ENCODE measurements around the gene GRIK2.
"Not testable (repeated sequence)": the region's sequence is repeated elsewhere in the genome, so short reads cannot be mapped to it uniquely, and the experiment has no call there.

Gene GRIK2

DNA sequence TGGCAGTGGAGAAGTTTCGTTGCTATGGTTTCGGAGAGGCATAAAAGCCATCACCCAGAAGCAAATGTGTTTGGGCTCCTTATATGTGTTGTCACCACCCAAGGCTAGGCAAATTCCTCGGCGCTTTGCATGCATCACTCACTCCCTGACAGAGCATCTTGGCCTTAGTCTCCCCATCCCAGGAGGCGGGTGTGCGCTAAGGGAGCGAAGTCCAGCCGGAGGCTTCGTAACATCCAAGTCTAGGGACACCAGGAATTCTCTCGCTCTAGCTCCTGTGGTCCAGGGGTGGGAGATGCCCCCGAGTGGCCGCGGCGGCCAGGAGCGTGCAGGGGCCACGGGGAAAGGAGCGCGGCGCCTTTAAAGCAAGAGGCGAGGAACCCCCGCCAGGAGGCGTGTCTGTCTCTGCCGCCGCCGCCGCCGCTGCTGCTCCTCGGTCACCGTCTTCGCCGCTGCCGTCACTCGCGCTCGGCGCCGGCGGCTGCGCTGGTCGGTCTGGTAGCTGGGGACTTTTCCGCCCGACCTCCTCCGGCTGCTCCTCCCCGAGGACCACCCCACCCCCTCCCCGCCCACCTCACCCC is at the start of gene GRIK2:
Gene GRIK2 (plus strand): TSS at position 458 of the 578 bp plus-strand sequence.
- DNase-seq = peak; percentile 34 to 66

DNA sequence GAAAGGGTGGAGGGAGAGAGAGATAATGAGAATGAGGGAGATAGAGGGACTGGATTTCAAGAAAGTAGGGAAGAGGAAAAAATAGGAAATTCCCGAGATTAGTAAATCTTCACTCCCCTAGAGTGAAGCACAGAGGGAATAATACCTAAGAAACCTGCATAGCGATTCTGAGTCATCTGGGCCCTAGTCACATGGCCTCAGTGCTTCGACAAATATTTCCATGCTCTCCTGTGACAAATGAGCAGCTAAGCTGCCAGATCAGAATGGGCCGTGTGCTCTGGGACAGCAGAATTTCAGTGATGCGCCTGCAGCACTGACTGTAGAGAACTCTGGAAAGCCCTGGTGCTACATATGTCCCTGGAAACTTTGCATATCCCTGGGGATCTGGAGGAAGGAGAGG is 48.6 kb upstream of the GRIK2 start:
- DNase-seq = no peak

DNA sequence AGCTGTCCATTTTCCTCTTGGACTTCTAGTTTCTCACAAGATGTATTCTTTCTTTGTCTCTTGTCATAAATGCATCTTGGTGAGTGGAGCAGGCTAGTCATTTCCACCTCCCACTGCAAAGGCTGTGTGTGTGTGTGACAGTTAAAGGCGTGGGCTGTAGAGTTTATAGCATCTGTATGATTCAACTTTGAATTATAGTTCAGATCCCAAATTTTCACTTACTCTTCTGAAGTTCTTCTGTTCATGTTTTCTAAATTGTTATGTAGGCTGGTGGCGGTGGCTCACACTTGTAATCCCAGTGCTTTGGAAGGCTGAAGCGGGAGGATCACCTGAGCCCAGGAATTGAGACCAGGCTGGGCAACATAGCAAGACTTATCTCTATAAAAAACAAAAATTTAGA is 44.7 kb upstream of the GRIK2 start:
- DNase-seq = no peak

DNA sequence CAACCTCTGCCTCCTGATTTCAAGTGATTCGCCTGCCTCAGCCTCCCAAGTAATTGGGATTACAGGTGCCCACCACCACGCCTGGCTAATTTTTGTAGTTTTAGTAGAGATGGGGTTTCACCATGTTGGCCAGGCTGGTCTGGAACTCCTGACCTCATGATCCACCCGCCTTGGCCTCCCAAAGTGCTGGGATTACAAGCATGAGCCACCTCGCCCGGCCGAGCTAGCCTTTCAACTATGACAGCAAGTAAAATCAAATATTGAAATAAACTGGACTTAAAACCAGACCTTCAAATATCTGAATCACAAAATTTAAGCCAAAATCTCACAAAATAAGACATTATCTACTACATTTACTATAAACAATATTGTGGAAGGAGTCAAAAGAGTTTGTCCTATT is 42.9 kb upstream of the GRIK2 start:
- not testable (repeated sequence) for DNase-seq

DNA sequence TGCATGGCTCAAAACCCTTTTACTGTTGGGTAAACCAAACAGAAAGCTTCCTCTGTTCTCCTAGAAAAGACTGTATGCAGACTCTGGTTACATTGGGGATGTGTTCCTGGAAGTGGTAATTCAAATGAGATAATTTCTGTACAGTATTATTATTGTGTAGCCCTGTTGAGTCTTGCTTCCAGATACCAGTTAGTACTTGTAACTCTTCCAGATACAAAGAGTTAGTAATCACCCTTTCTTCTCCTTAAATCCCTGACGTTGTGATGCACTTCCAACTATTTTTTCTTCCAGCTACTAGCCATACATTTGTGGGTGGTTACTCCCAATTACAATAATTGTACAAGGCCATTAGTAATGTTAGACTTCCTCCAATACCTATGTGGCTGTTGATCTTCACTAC is 42.3 kb upstream of the GRIK2 start:
- no peak for DNase-seq

DNA sequence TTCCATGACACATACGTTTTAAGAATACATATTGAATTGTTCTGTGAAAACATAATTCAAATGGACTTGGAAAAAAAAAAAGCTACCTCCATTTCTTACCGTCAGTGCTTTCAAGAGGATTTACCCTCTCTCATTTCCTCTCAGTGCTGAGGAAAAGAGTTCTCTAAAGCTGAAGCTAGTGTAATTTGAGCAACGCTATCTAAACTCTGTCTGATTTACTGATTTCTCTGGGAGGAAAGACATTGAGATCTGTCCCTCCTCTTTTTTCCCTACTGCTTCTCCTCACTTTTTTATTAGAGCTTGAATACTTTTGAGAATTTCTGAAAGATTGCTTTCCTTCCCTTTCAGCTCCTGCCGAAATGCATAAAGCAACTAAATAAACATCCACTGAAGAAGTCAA is 41.2 kb upstream of the GRIK2 start:
- no peak for DNase-seq

DNA sequence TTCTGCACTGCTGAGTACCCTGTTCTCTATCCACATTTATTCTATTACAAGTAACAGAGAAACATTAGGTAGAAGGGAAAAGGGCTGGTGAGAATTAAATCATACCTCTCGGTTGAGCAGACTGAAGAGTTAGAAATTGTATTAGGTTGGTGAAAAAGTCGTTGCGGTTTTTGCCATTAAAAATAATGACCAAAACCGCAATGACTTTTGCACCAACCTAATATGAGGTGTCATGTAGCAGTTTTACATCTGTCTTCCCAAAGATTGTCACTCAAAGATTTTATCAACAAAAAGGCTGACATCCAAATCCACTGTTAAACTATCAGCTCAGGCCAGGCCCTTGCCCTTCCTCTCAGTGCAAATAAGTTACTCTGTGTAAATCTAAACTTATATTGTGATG is 28.3 kb upstream of the GRIK2 start:
- no peak for DNase-seq

DNA sequence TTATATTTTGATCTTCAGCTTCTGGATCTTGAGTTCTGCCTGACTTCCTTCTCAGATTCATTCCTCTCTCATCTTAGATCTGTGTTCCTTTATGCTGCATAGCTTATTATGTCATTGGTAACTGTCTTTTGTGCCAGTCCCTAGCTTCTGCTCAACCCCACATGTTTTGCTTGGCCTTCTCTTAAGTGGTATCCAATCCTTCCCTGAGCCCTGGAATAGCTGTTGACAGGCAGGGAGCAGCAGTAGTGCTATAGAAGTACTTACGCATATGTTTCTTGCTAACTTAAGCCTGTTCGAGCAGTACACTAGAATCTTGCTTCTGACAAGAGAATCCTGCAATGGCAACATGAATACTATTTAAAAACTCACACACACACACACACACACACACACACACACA is 13.6 kb upstream of the GRIK2 start:
- no peak for DNase-seq

DNA sequence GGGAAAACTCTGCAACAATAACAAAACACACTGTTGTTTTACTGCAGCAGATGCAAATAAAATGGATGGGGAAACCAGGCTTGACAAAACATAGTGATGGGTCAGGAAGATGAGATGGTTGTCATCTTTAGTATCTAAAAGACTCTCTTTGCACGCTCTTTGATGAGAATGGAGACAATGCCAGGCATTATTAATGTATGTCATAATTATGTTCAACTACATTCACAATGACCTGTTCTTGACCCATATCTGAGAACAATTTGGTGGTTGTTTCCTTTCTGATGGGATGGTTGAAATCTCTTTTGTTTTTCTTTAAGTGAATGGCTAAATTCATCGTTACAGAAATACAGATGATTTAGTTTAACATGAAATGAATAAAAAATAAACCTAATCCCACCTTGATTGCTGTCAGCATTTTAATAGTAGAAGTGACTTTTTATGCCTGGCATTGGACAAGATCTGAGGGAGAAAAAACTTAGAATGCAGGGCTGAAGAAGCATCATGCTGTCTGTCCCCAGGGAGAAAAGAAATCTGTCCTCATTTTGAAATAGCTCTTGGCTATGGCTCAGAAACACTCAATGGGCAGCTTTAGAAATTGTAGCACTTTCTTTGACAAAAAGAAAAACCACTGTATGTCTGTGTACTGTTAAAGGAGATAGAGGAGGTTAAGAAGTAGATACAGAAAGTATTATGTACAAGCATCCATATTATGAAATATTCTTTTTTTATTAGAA is 12.4 kb upstream of the GRIK2 start:
- no peak for DNase-seq

DNA sequence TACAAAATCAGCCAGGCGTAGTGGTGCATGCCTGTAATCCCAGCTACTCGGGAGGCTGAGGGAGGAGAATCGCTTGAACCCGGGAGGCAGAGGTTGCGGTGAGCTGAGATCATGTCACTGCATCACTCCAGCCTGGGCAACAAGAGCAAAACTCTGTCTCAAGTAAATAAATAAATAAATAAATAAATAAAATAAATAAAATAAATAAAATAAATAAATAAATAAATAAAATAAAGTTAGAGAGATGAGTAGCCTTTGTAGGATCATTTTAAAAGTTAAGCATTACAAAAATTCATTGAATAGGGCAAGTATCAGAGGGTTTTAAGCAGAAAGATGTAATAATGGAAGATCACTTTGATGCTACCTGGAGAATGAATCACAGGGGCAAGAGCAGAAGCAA is 9.8 kb upstream of the GRIK2 start:
- DNase-seq = not testable (repeated sequence)

DNA sequence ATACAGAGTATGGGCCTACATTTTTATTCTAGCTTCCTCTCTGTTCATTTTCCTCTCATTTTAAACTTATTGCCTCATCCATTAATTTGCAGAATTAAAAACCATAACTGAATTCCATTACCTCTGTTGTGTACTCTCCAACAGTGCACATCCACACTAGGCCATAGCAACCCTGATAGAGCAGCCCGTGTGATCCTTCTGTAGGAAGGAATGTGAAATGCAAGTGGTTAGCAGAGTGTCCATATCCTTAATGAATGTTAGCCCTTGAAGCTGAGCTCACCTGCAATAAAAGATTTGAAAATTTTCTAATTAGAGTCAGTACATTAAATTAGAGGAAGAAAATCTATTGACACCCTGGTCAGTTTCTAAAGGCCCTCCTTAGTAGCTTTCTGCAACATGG is 6.5 kb upstream of the GRIK2 start:
- no peak for DNase-seq

DNA sequence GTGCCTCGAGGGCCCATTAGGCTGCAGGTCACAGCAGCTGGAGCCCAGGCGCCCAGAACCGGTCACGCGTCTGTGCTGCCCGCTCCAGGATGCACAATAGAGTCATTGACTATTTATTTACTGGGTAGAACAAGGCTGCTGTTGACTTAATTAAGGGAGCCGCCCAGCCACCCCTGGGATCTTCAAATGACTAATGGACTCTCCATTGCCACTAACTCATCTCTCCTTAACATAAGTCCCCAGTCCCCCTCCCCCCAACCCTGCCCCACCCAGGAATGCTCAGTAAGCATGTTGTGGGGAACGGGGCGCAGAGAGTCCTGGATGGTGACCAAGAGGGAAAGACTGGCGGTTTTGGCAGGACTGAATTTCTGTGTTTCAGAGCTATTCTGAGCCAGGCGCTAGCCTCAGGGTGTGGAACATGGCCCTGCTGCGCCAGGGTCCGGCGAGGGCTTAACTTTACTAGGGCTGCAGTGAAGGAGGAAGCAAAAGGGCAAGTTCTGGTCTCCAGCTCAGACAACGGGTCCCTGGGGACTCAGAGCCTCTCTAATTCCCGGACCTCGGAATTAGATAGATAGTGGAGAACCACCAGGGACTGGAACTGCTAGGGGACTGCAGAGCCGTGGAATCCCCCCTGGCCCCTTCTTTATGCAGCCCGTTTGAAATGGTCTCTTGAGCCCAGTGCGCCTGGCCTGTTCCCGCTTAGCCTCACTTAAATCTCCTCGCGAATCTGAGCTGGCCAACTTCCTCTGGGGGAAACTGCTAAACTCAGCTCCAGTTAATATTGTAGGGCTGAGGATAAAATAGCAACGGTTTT is 1.5 kb upstream of the GRIK2 start:
- DNase-seq = no peak

DNA sequence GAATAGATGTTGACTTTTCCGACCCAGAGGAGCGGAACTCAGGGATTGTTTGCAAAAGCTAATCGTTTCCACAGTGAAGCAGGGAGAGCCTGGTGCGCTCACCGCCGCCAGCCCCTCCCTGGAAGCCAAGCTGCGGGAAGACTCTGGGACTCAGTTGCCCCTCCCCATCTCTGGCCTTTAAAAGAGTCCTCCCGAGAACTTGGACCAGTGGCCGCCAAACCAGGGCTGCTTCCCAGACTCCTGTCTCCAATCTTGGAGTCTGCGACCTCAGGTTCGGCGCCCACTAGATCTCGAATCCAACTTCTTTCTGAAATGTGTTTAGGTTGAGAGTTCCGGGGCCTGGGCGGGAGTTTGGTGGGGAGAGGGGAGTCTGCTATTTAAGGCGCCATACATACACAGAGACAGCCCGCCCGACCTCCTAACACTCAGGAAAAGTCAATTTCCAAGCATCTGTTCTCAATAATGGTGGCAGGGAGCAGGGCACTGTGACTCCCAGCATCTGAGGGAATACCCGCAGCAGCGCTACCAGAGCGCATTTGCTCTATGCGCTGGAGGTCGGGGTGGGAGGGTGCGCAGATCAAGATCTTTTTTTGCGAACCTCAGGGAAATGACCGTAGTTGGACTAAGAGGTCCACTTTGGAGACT is 800 bp upstream of the GRIK2 start:
- no peak for DNase-seq

DNA sequence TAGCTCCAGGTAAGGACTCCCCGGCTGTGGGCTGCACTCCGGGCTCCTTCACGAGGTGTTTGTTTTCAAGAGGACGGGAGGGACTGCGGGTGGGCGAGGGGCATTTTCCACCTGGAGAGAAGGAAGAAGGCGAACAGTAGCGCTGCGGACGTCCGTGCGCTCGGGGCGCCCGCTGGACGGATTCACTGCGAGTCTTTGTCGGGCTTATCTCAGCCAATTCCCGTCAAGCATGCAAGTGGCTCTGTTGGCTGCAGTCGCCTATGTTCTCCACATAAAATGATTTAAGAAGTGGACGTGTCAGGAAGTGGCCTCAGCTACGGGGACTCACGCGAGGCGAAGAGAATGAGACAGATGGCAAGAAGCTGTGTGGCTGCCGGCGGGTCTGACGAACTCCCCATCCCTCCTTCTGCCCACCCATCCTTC is 332 bp downstream of the GRIK2 start:
- peak in 1 of 2 experiments; percentile 66 for DNase-seq

DNA sequence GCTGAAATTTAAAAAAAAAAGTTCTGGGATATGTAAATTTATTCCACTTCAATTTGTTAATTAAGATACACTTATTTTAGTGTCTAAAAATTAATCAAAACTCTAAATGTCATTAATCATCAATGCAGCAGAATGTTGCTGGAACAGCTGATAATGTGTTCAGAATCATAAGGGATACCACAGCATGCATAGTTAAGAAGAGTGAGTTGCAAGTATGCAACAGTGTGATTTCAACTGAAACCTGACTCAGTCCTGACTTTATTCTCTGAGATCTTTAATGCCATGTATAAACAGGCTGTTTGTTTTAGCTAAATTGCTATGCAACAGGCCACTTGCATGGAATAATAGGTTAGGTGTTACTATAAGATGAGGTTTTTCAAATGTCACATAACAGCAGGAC is 1.4 kb downstream of the GRIK2 start:
- DNase-seq = peak in 1 of 2 experiments; percentile 40

DNA sequence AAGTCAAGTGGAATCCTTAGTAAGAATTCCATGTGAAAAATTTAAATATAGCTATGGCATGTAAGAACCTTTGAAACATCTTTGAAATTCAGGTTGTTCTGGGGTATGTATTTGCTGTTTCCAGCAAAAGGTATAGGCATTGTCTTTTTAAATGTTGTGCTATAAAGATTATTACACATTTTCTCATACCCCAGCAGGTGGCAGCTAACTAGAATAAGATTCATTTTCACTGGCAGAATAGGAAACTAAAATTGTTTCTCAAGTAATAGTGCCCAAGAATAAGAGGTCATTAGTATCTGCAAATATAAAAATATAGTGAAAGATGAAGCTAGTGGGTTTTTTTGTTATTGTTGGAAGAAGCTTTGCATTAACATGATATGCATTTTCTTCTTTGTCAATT is 1.8 kb downstream of the GRIK2 start:
- DNase-seq = peak in 1 of 2 experiments; percentile 31

DNA sequence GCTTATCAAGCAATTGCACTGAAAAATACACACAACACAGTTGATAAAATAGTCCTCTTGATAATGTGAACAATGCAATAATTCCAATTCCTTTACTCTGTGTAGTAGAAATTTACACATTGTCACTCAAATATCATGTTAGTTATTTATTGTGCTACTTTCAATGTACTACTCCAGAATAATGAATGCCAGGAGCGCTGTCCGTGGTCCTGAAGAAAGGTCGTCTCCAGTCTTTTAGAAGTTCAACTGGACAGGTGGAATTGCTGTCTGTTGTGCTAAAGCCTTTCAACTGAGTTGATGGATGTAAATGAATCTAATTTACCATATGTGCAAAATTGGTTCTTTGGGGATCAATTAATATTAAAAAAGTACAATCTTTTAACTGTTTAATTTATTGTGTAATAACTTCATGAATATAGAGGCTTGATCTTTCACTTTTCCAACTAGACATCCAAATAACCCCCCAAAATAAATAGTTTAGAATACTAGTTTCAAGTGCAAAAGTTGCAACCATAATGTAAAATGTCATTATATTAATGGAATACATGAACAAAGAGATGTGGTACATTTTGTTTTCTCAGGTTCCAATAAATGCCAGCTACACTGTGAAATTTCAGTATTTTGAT is 3.2 kb downstream of the GRIK2 start:
- DNase-seq = no peak

DNA sequence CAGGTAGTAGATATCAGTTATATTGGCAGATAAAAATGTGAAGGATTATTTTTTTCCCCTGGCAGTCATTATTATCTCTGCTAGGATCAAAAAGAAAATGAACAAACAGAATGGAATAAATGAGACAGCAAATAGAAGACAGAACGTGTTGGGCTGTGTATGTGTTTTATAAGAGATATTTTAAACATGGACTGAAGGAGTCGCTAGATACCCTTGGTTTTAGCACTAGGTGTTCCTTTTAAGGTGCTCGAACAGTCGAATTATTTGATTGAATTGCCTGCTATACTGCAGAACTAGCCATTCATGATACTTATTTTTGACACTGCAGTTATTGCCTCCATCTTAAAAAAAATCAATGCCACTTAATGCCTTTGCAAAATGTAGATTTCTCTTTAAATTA is 3.7 kb downstream of the GRIK2 start:
- peak; percentile 71 to 84 for DNase-seq

DNA sequence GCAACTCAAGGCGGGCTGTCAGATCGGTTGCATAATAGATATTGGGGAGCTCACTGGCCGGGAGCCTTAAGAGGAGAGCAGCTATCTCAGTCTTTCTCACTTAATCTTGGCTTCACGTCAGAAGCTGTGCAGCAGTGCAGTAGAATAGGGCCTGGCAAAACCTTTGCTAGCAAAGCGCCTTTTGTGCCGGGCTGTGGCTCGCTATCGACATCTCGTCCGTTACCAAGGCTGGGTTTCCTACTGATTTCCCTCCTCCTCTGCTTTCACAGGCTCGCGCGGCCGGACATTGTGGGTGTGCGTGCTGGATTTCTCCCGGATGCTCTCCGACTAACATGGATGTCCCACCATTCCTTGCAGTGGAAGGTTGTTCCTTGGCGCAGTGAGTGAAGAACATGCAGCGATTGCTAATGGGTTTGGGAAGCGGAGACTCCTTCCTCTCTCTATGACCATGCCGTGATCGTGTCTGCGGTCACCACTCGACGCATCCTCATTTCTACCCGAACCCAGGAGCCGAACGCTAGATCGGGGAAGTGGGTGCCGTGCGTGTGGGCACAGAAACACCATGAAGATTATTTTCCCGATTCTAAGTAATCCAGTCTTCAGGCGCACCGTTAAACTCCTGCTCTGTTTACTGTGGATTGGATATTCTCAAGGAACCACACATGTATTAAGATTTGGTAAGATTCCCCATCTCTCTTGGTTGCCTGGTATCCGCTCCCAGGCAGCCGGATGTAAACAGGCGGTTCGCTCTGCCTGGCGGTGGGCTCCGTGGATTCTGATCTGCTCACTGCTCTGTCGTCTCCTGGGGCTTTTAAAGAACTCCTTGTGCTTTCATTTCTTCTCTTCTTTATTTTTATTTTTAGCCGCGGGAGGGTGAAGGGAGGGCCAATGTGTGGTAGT is 5.5 kb downstream of the GRIK2 start:
- no peak for DNase-seq

DNA sequence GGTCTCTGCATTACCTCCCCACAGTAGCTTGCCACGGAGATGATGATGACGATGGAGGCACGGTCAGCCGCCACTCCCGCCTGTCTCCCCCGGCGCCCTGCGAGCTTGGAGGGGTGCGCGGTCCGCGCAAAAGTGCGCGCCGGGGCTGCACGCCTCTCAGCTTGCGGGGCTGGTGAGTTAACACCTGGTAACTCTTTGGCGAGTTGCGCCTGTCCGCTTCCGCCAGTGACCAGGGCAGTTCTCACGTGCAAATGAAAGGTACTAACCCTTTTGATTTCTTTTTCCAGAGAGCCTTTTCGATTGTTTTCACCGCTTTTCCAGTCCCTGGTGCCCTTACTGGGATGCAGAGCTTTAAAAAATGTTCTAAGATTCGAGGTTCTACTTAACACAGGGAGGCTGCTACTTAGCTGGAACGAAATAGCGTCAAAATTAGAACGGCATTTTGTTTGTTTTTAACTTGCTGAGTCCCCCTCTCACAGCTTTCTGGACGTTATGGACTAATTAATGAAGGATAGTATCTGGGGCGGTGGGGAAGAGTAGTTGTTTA is 6.2 kb downstream of the GRIK2 start:
- DNase-seq = no peak

DNA sequence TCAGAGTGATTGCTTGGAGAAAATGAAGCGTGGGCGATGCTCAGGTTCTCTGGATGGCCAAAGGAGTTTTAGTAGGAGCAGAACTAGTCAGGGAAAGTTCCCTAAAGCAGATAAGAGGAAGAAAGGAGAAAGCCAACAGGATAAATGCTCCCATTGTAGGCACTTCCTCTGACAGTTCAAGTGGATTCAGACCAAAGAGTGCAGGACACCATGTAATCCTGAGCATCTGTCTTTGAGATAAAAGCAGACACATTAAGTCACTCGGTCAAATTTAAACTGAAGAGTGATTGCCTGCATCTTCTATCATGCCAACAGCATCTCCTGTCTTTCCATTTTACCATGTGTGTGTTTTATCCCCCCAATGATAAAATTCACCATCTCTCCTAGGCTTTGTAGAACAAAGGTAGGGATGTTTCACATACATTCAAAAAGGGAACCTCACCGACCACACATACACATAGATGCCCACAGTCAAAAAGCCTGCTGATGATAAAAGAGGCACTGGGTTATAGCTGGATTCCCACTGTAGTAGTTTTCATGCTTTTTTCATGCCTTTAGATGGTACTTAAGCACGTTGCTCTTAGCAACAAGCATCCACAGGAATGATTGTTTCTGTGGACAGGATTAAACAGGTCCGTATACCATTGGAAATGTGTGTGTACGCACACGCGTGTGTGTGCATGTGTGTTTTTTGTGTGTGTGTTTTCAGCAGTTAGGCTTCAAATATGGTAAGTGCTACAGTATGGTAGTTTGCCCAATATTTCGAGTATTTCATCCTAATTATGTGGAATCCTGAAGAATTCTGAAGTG is 7.0 kb downstream of the GRIK2 start:
- no peak for DNase-seq

Measured in NCI-H2081 (cell line).